GM18505 (cell line): ENCODE results near the gene GCNT3.

Experiments used
- ATAC-seq: cut with Tn5 transposase; IDR thresholded peaks from one replicate; pipeline ENCODE4 v1.9.1; 2021; ENCODE audit not compliant: unreplicated experiment
- POLR2A ChIP-seq: IDR thresholded peaks from 4 replicates; pipeline ENCODE4 v1.6.1; 2011; ENCODE audit warnings: borderline replicate concordance; ENCODE audit not compliant: insufficient read depth, insufficient read length; ENCODE audit errors: extremely low read depth

The GCNT3 gene

DNA sequence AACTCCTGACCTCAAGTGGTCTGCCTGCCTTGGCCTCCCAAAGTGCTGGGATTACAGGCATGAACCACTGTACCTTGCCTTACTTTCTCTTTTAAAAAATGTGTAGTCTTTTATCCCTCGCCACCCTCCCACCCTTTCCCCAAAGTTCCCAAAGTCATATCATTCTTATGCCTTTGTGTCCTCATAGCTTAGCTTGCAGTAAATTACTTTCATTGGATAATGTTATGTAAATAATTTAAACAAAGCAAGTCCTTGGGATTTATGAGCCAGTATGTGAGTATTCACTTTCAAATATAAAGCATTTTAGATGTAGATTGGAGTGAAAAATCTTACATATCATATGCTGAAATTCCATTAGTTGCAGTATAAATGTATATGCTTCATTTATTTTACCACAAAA is 34.7 kb downstream of the GCNT3 start:
- no peak for ATAC-seq
- TF ChIP-seq POLR2A, result no peak

DNA sequence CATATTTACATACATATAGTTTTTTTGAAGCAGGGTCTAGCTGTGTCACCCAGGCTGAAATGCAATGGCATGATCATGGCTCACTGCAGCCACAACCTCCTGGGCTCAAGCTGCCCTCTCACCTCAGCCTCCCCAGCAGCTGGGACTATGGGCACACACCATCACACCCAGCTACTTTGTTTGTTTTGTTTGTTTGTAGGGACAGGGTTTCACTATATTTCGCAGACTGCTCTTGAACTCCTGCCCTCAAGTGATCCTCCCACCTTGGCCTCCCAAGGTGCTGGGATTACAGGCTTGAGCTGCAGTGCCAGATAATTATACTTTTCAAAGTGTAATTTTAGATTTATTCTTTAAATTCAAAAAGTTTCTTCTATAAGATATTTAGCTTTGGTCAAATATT is 35.5 kb downstream of the GCNT3 start:
- no peak for TF ChIP-seq POLR2A
- no peak for ATAC-seq

DNA sequence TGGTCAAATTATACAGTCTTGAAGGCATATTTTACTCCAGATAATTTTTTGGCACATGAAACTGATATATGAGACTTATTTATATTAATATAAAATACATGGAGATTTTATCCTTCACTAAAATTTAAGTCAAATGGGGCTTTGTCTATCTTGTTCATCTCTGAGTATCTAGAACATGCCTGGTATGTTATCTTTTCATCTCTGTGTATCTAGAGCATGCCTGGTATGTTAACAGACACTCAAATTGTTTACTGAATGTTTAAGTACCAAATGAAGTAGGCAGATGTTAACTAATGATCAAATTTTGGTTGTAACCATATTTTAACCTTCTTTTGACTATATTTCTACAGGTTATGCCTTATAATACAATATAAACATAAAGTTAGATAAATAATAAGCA is 38.0 kb downstream of the GCNT3 start:
- no peak for TF ChIP-seq POLR2A
- no peak for ATAC-seq

DNA sequence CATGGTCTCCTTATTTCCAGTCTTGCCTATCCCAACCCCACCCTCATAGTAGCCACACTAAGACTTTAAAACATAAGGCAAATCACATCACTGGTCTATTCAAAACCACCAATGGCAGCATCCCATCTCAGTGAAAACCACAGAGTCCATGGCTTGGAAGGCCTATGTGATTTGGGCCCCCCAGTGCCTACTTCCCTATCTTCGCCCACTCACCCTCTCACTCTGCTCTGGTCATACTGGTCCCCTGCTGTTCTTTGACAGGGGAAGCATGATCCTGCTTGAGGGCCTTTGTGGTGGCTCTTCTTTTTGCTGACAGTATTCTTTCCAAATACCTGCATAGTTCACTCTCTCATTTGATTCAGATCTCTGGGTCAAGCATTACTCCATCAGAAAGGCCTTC is 42.5 kb downstream of the GCNT3 start:
- TF ChIP-seq POLR2A, result no peak
- no peak for ATAC-seq

DNA sequence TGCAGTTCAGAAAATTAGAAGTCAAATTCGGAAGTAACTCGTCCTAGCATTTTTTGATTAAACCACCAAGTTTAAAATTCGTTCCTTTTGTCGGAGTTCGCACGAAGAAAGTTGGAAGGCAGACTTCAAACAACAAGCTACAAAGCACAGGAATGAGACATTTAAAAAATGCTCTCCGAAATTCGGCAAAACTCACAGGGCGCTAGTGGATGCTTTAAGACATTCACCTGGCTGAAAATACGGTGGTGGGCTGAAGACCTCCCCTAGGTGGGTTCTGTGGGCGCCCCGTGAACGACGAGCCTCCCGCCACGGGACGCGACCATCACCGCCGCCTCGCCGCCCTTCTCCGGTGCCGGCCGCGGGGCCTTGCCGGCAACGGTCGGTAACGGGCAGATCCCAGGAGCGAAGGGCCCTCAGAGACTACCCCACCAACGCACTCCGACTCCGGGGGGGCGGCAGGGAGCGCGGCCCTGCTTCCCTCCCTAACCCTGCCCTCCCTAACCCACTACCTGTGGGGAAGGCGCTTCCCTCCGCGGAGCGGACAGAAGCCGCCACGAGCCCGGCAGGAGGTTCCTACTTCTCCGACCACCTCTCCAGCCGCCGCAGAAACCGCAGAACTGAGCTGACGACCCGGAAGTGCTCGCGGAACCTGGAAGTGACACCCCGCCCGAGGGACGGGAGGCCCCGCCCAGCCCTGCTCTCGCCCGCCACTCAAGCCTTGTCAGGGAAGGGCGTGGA is 45.5 kb downstream of the GCNT3 start, which contains the start of gene GTF2A2:
GTF2A2 (minus strand) TSS at position 619 of the 738 bp plus-strand sequence. CDS start 5,238 bp downstream, outside the sequence.
- TF ChIP-seq POLR2A, result peak; percentile 80
- peak; percentile 99 for ATAC-seq

DNA sequence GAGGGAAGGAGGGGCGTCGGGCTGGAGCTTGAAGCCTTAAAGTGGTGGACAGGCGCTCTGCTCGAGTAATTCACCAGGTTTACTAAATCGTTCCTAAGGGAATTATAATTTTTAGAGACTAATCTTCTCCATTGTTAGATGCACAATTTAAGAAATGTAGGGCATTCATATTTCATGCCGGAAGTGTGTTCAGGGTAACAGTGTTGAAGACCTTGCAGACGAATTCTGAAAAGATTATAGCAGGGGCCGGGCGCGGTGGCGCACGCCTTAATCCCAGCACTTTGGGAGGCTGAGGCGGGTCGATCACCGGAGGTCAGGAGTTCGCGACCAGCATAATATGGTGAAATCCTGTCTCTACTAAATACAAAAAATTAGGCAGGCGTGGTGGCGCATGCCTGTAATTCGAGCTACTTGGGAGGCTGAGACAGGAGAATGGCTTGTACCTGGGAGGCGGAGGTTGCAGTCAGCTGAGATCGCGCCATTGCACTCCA is 46.1 kb downstream of the GCNT3 start:
- TF ChIP-seq POLR2A, result no peak

DNA sequence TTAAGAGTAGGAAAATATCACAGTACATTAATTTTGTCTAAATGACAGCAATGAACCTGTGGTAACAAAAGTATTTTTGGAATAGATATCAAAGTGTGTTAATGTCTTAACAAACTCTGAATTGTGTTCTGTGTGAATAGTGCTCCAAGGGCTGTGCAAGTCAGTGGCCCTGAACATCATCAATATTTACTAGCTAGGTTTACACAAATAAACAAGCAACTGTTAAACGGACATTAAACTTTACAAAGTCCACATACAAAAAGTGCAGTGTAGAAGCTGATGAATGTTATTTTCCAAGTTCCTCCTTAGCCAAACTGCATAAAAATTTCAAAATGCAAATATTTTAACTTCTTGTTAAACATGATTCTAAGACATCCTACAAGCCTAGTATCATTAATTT is 47.8 kb downstream of the GCNT3 start:
- TF ChIP-seq POLR2A, result no peak
- no peak for ATAC-seq

More for the DNA sequence above, 46.1 kb downstream of the GCNT3 start:
- ATAC-seq, result peak; percentile 10

DNA sequence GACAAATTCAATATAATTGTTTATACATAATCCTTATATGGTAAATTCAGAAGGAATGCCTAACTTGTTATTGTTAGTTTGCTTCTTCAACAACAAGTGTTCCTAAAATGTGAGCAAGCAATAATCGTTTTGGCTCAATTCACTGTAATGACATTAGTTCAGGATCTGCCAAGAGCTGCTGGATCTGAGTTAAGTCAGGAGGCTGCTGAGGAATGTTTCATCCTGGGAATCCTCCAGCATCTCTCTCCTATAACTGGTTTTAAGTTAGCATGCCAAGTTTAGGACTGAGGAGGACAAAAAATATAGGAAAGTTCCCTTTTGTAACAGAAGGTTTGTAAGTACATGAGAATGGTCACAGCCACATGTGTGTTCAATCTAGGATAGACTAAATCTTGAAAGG is 50.7 kb downstream of the GCNT3 start:
- no peak for TF ChIP-seq POLR2A
- ATAC-seq, result no peak

DNA sequence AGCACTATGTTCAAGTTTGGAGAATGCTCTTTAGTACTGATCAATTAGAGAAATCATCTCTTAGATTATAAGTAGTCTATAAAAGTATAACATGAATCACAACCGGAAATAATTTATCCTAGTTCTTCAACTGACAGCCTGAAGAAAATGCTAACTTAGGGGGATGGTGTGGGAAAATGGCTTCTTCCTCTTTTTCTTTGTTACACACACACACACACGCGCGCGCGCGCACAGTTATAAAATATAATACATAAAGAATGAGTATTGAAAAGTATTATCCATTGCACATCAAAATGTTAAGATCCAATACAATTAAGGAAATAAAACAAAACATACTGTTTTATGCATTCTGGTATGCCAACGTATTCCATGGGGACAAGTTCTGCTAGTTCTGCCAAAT is 57.0 kb downstream of the GCNT3 start:
- TF ChIP-seq POLR2A, result no peak
- no peak for ATAC-seq
